ENCODE data around the gene CAVIN4. TPM values are rescaled to one million over a fixed set of nuclear protein-coding genes. Genes with fewer than 3 reads are reported as not detected.

The CAVIN4 gene
- polyA plus RNA-seq, 4 donors: 2.6 to 4.4 (median 3.2) TPM

GRCh38 chr9:100589582-100589981 is 11.7 kb downstream of the CAVIN4 start:
- no peak for DNase-seq (ENCODE audit: low read depth in 4 of 4, low spot score in 2 of 4)

GRCh38 chr9:100590481-100590880 is 12.6 kb downstream of the CAVIN4 start:
- no peak for DNase-seq (ENCODE audit: low read depth in 4 of 4, low spot score in 2 of 4)

GRCh38 chr9:100591139-100591538 is 13.3 kb downstream of the CAVIN4 start:
- no peak for DNase-seq (ENCODE audit: low read depth in 4 of 4, low spot score in 2 of 4)

GRCh38 chr9:100591639-100592412 is 13.9 kb downstream of the CAVIN4 start:
- no peak for DNase-seq (ENCODE audit: low read depth in 4 of 4, low spot score in 2 of 4)

GRCh38 chr9:100595391-100596199 is 17.7 kb downstream of the CAVIN4 start:
- peak in 2 of 4 donors; percentile 46 to 63 for DNase-seq (ENCODE audit: low read depth in 4 of 4, low spot score in 2 of 4)

GRCh38 chr9:100597236-100597635 is 19.4 kb downstream of the CAVIN4 start:
- DNase-seq (ENCODE audit: low read depth in 4 of 4, low spot score in 2 of 4): no peak

GRCh38 chr9:100598641-100599145 is 20.8 kb downstream of the CAVIN4 start:
- DNase-seq (ENCODE audit: low read depth in 4 of 4, low spot score in 2 of 4): peak; percentile 45 to 75 (median 64)

GRCh38 chr9:100600521-100601079 is 22.7 kb downstream of the CAVIN4 start:
- no peak for DNase-seq (ENCODE audit: low read depth in 4 of 4, low spot score in 2 of 4)

- no peak for DNase-seq (ENCODE audit: low read depth in 4 of 4, low spot score in 2 of 4)
Measured at GRCh38 chr9:100601216-100601615, 23.3 kb downstream of the CAVIN4 start.

- peak in 2 of 4 donors; percentile 56 to 70 for DNase-seq (ENCODE audit: low read depth in 4 of 4, low spot score in 2 of 4)
Measured at GRCh38 chr9:100602342-100602801, 24.5 kb downstream of the CAVIN4 start.

GRCh38 chr9:100605405-100605804 is 27.5 kb downstream of the CAVIN4 start:
- no peak for DNase-seq (ENCODE audit: low read depth in 4 of 4, low spot score in 2 of 4)

- no peak for DNase-seq (ENCODE audit: low read depth in 4 of 4, low spot score in 2 of 4)
Measured at GRCh38 chr9:100619194-100619593, 41.3 kb downstream of the CAVIN4 start.

GRCh38 chr9:100619665-100620064 is 41.8 kb downstream of the CAVIN4 start:
- DNase-seq (ENCODE audit: low read depth in 4 of 4, low spot score in 2 of 4): no peak

GRCh38 chr9:100623969-100624368 is 46.1 kb downstream of the CAVIN4 start:
- no peak for DNase-seq (ENCODE audit: low read depth in 4 of 4, low spot score in 2 of 4)

GRCh38 chr9:100626949-100627348 is 49.1 kb downstream of the CAVIN4 start:
- no peak for DNase-seq (ENCODE audit: low read depth in 4 of 4, low spot score in 2 of 4)

GRCh38 chr9:100637787-100638186 is 59.9 kb downstream of the CAVIN4 start:
- no peak for DNase-seq (ENCODE audit: low read depth in 4 of 4, low spot score in 2 of 4)

Other genes with a start within 250 kb of the CAVIN4 start
- 10 to 100 TPM; 34.8 to 46.2 (median 42.2) TPM for gene TEX10, start 225.1 kb upstream of the CAVIN4 start, polyA plus RNA-seq (ENCODE audit: insufficient read length in 4 of 4)
- 10 to 100 TPM; 21.3 to 23.9 (median 22.9) TPM for gene MSANTD3, start 150.9 kb upstream of the CAVIN4 start, polyA plus RNA-seq (ENCODE audit: insufficient read length in 4 of 4)
- 10 to 100 TPM in 1 of 4 donors, 1 to 10 TPM in 3; 3.6 to 10.4 (median 7.2) TPM for gene TMEFF1, start 104.9 kb upstream of the CAVIN4 start, polyA plus RNA-seq (ENCODE audit: insufficient read length in 4 of 4)